GM23338 (cell line): ENCODE data around the gene EIF2B5. TPM values are rescaled to one million over a fixed set of nuclear protein-coding genes. Genes with fewer than 3 reads are reported as not detected.

Source experiments
- ATAC-seq: fragments of 200-7000 bp; cut with Tn5 transposase; 3 replicates; pipeline ENCODE4 v1.9.1; 2020
- DNase-seq: peaks from one replicate; pipeline ENCODE4 v3.0.0-alpha.2; 2015; ENCODE audit warnings: low spot score
- H2AFZ ChIP-seq: fragments of 200-600 bp; sonication (generic); 2 replicates; pipeline ENCODE4 v1.8.0; 2016; ENCODE audit warnings: antibody characterized with exemption, mild to moderate bottlenecking, moderate library complexity
- H3F3A ChIP-seq: fragments of 200-600 bp; sonication (generic); replicated peaks from 2 replicates; pipeline ENCODE4 v1.8.0; 2017; ENCODE audit warnings: antibody characterized with exemption, mixed run types, low read depth
- H3K27ac ChIP-seq: fragments of 200-600 bp; sonication (generic); 2 replicates; pipeline ENCODE4 v1.6.1; 2016; ENCODE audit warnings: low read depth
- H3K27me3 ChIP-seq: fragments of 200-600 bp; sonication (generic); 2 replicates; pipeline ENCODE4 v1.8.0; 2016; ENCODE audit warnings: mild to moderate bottlenecking, mixed run types, moderate library complexity; ENCODE audit not compliant: insufficient read depth
- H3K36me3 ChIP-seq: fragments of 200-600 bp; sonication (generic); 2 replicates; pipeline ENCODE4 v1.8.0; 2016; ENCODE audit warnings: mild to moderate bottlenecking; ENCODE audit not compliant: insufficient read depth
- H3K4me1 ChIP-seq: fragments of 200-600 bp; sonication (generic); 2 replicates; pipeline ENCODE4 v1.8.0; 2016; ENCODE audit warnings: mild to moderate bottlenecking, moderate library complexity; ENCODE audit not compliant: insufficient read depth
- H3K4me2 ChIP-seq: fragments of 200-600 bp; sonication (generic); 2 replicates; pipeline ENCODE4 v1.7.1; 2017; ENCODE audit warnings: mixed run types
- H3K4me3 ChIP-seq: fragments of 200-600 bp; sonication (generic); 2 replicates; pipeline ENCODE4 v1.6.1; 2016; ENCODE audit warnings: mixed run types
- H3K79me2 ChIP-seq: fragments of 200-600 bp; sonication (generic); replicated peaks from 2 replicates; pipeline ENCODE4 v1.8.0; 2017; ENCODE audit warnings: mild to moderate bottlenecking; ENCODE audit not compliant: insufficient read depth
- H3K9me2 ChIP-seq: fragments of 200-600 bp; sonication (generic); 2 replicates; pipeline ENCODE4 v1.8.0; 2017; ENCODE audit not compliant: insufficient read depth
- H4K20me1 ChIP-seq: fragments of 200-600 bp; sonication (generic); replicated peaks from 2 replicates; pipeline ENCODE4 v1.8.0; 2017; ENCODE audit warnings: mild to moderate bottlenecking; ENCODE audit not compliant: insufficient read depth
- H3K27ac Mint-ChIP-seq: 2 replicates; pipeline ENCODE4 v1.8.0; 2020; ENCODE audit warnings: inconsistent platforms, mild to moderate bottlenecking, moderate library complexity, mixed read lengths
- H3K27me3 Mint-ChIP-seq: 3 replicates; pipeline ENCODE4 v1.8.0; 2022; ENCODE audit warnings: low read depth, mild to moderate bottlenecking, moderate library complexity, mixed read lengths, inconsistent platforms; ENCODE audit not compliant: insufficient read depth, poor library complexity
- H3K36me3 Mint-ChIP-seq: 3 replicates; pipeline ENCODE4 v1.8.0; 2021; ENCODE audit warnings: low read depth, mild to moderate bottlenecking, inconsistent platforms, moderate library complexity, mixed read lengths
- H3K4me1 Mint-ChIP-seq: 3 replicates; pipeline ENCODE4 v1.8.0; 2020; ENCODE audit warnings: mild to moderate bottlenecking, inconsistent platforms, mixed read lengths
- H3K4me3 Mint-ChIP-seq: 3 replicates; pipeline ENCODE4 v1.8.0; 2021; ENCODE audit warnings: moderate library complexity, mild to moderate bottlenecking, inconsistent platforms, mixed read lengths
- H3K9me3 Mint-ChIP-seq: 3 replicates; pipeline ENCODE4 v1.8.0; 2020; ENCODE audit warnings: moderate library complexity, mild to moderate bottlenecking, inconsistent platforms, mixed read lengths
- ETS1 ChIP-seq: IDR thresholded peaks from 2 replicates; pipeline ENCODE4 v1.6.1; 2016; ENCODE audit warnings: antibody characterized with exemption
- EZH2 ChIP-seq: fragments of 200-600 bp; sonication (generic); IDR thresholded peaks from one replicate; pipeline ENCODE4 v1.8.0; 2017; ENCODE audit warnings: antibody characterized with exemption, mild to moderate bottlenecking, low read depth; ENCODE audit not compliant: unreplicated experiment
- EZH2phosphoT487 ChIP-seq: fragments of 200-600 bp; sonication (generic); IDR thresholded peaks from one replicate; pipeline ENCODE4 v1.8.1; 2018; ENCODE audit warnings: antibody characterized with exemption; ENCODE audit not compliant: unreplicated experiment
- JUNB ChIP-seq: IDR thresholded peaks from one replicate; pipeline ENCODE4 v1.6.1; 2016; ENCODE audit warnings: antibody characterized with exemption; ENCODE audit not compliant: unreplicated experiment
- NANOG ChIP-seq: IDR thresholded peaks from 2 replicates; pipeline ENCODE4 v1.6.1; 2016; ENCODE audit warnings: antibody characterized with exemption, borderline replicate concordance
- POLR2AphosphoS5 ChIP-seq: IDR thresholded peaks from 2 replicates; pipeline ENCODE4 v1.6.1; 2016; ENCODE audit warnings: antibody characterized with exemption, low read depth
- REST ChIP-seq: IDR thresholded peaks from one replicate; pipeline ENCODE4 v1.6.1; 2018; ENCODE audit warnings: antibody characterized with exemption; ENCODE audit not compliant: unreplicated experiment
- STAT1 ChIP-seq: IDR thresholded peaks from one replicate; pipeline ENCODE4 v1.6.1; 2016; ENCODE audit warnings: antibody characterized with exemption; ENCODE audit not compliant: unreplicated experiment
- ZNF331 ChIP-seq: fragments of 250-450 bp; sonication (Bioruptor Pico); IDR thresholded peaks from 2 replicates; pipeline ENCODE4 v1.5.0; 2020; ENCODE audit warnings: low read depth, mild to moderate bottlenecking, moderate library complexity
- ZNF462 ChIP-seq: fragments of 250-450 bp; sonication (Bioruptor Pico); IDR thresholded peaks from 2 replicates; pipeline ENCODE4 v1.5.0; 2020; ENCODE audit warnings: mild to moderate bottlenecking, moderate library complexity
- polyA plus RNA-seq: library from polyadenylated mRNA; unstranded; fragments of >200 nt; fragmentation: Nextera tagmentation; extraction: Ambion mirVana; gene quantifications from 2 replicates; pipeline ENCODE4 v1.2.1, GENCODE V29; 2016
- total RNA-seq: library from RNA; depleted of rRNA; stranded (reverse); fragments of >200 nt; shearing (Covaris generic); gene quantifications from 2 replicates; pipeline ENCODE4 v1.2.3, GENCODE V29; 2014
- TF ChIP-seq, protein P1 (sequence below), 2 experiments: fragments of 200-600 bp in 1 of 2; sonication (generic) in 1 of 2; conservative IDR thresholded peaks; 2 replicates each; pipeline versions ENCODE4 v1.5.1 to v1.6.1; 2016 to 2017; ENCODE audit warnings: antibody characterized with exemption in 2 of 2, low read depth in 2 of 2, mild to moderate bottlenecking in 2 of 2, moderate library complexity in 1 of 2

Gene EIF2B5
- total and polyA plus RNA-seq, 2 experiments from 2014 or later, result 26.4 to 43.3 TPM

GRCh38 chr3:184167786-184168185 lies 32.6 kb downstream of the EIF2B5 start:
- Histone ChIP-seq H3K9me2 (no peaks in the 10 kb centered on the region), H3K79me2 (peaks cover 1% of the 10 kb centered on the region; the same call in 1 of the 2 replicates), H3K27ac (no peak overlapping the region), H3K4me1 (no peaks in the 10 kb centered on the region), H3F3A (no peaks in the 10 kb centered on the region), H3K36me3 (0 out of 2 replicates have a peak, but pooled peaks cover 8% of the 10 kb centered on the region), H4K20me1 (peaks cover 7% of the 10 kb centered on the region), H2AFZ (no peak overlapping the region), H3K4me2 (no peak overlapping the region), H3K27me3 (no peaks in the 10 kb centered on the region), H3K4me3 (no peak overlapping the region)
- H3K9me3 Mint-ChIP-seq, result no peaks in the 10 kb centered on the region
- peaks cover 10% of the 10 kb centered on the region for H3K27me3 Mint-ChIP-seq
- peaks cover 10% of the 10 kb centered on the region; the same call in 2 of the 3 replicates for H3K4me1 Mint-ChIP-seq
- ATAC-seq (no peak), DNase-seq (no peak)
- H3K27ac Mint-ChIP-seq, result no peak overlapping the region
- H3K36me3 Mint-ChIP-seq, result peaks cover 65% of the 10 kb centered on the region
- TF ChIP-seq, protein P1, sequence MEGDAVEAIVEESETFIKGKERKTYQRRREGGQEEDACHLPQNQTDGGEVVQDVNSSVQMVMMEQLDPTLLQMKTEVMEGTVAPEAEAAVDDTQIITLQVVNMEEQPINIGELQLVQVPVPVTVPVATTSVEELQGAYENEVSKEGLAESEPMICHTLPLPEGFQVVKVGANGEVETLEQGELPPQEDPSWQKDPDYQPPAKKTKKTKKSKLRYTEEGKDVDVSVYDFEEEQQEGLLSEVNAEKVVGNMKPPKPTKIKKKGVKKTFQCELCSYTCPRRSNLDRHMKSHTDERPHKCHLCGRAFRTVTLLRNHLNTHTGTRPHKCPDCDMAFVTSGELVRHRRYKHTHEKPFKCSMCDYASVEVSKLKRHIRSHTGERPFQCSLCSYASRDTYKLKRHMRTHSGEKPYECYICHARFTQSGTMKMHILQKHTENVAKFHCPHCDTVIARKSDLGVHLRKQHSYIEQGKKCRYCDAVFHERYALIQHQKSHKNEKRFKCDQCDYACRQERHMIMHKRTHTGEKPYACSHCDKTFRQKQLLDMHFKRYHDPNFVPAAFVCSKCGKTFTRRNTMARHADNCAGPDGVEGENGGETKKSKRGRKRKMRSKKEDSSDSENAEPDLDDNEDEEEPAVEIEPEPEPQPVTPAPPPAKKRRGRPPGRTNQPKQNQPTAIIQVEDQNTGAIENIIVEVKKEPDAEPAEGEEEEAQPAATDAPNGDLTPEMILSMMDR (conservative IDR thresholded peaks at IDR 0.05; ENCODE audit: low read depth in 2 of 2), result no peak
- TF ChIP-seq JUNB (no peak), ZNF331 (no peak), EZH2phosphoT487 (no peak), ETS1 (no peak), POLR2AphosphoS5 (no peak), EZH2 (no peak), ZNF462 (CRISPR knock-in tag) (no peak), REST (no peak), NANOG (no peak), STAT1 (no peak)
- H3K4me3 Mint-ChIP-seq, result no peak overlapping the region
